A549 (cell line): ENCODE results near the gene TPRN. TPM values are rescaled to one million over a fixed set of nuclear protein-coding genes. Genes with fewer than 3 reads are reported as not detected.

Experiments used
- ATAC-seq, 2 experiments: fragments of 200-7000 bp in 1 of 2; fragments of >200 bp in 1 of 2; cut with Nextera tagmentation in 1 of 2; cut with Tn5 transposase in 1 of 2; 3 replicates each; pipeline versions ENCODE4 v1.8.0 to v1.9.1; 2018 to 2020; ENCODE audit warnings: mild to moderate bottlenecking in 1 of 2, moderate library complexity in 1 of 2
- CTCF ChIA-PET: fragments of 300-600 bp; sonication (Branson Sonifier 250); formaldehyde crosslinking; extraction: SDS; loops from one replicate; lab custom pipeline; 2021; ENCODE audit warnings: antibody characterized with exemption, inconsistent platforms; lab: Yijun Ruan, JAX
- POLR2A ChIA-PET: fragments of 350-600 bp; formaldehyde crosslinking; extraction: SDS; loops from one replicate; lab custom pipeline; 2021; ENCODE audit warnings: antibody characterized with exemption, inconsistent platforms; lab: Yijun Ruan, JAX
- DNase-seq, 2 experiments: peaks; one replicate each; pipeline versions ENCODE4 v3.0.0 to v3.0.0-alpha.2; 2011 to 2016; ENCODE audit warnings: low read depth in 1 of 2, low spot score in 1 of 2
- FAIRE-seq: peaks from 2 replicates; lab custom pipeline; 2011; peaks lifted over from hg19 to GRCh38; lab: Jason Lieb, UNC
- H3K27ac ChIP-seq, 2 experiments: fragments of >200 bp; sonication (Bioruptor Twin); formaldehyde crosslinking; 3 replicates each; pipeline ENCODE4 v1.5.1; 2016 to 2017
- H3K4me1 ChIP-seq: fragments of >200 bp; sonication (Bioruptor Twin); formaldehyde crosslinking; 3 replicates; pipeline ENCODE4 v1.6.1; 2016
- H3K4me2 ChIP-seq: fragments of >200 bp; sonication (Bioruptor Twin); formaldehyde crosslinking; 3 replicates; pipeline ENCODE4 v1.6.1; 2016
- H3K4me3 ChIP-seq: fragments of >200 bp; sonication (Bioruptor Twin); formaldehyde crosslinking; 3 replicates; pipeline ENCODE4 v1.5.1; 2016
- H3K9me3 ChIP-seq: fragments of >200 bp; sonication (Bioruptor Twin); formaldehyde crosslinking; 3 replicates; pipeline ENCODE4 v1.6.1; 2016
- CHD2 ChIP-seq: fragments of 150-350 bp; IDR thresholded peaks from 2 replicates; pipeline ENCODE4 v1.6.1; 2014; ENCODE audit warnings: low read length; ENCODE audit not compliant: partially characterized antibody
- E2F6 ChIP-seq: IDR thresholded peaks from 2 replicates; pipeline ENCODE4 v1.6.1; 2012; ENCODE audit warnings: low read depth, borderline replicate concordance
- EP300 ChIP-seq, 2 experiments: fragments of >200 bp; sonication (Bioruptor Twin); formaldehyde crosslinking; IDR thresholded peaks; 2 replicates in 1 of 2; 3 replicates in 1 of 2; pipeline ENCODE4 v1.6.1; 2016 to 2017
- HMGXB4 ChIP-seq: fragments of 250-450 bp; sonication (Bioruptor Pico); IDR thresholded peaks from 2 replicates; pipeline ENCODE4 v1.5.0; 2021; ENCODE audit warnings: mild to moderate bottlenecking, moderate library complexity, borderline replicate concordance
- JUN ChIP-seq, 2 experiments: fragments of >200 bp; sonication (Bioruptor Twin); formaldehyde crosslinking; IDR thresholded peaks; 2 replicates in 1 of 2; 3 replicates in 1 of 2; pipeline ENCODE4 v1.6.1; 2016 to 2017
- MAX ChIP-seq: IDR thresholded peaks from 2 replicates; pipeline ENCODE4 v1.6.1; 2012
- MYC ChIP-seq: IDR thresholded peaks from 2 replicates; pipeline ENCODE4 v1.6.1; 2012; ENCODE audit warnings: mild to moderate bottlenecking, inconsistent platforms, low read length, improper control_type of control experiment, borderline replicate concordance
- PBX3 ChIP-seq: IDR thresholded peaks from 2 replicates; pipeline ENCODE4 v1.6.1; 2012
- POLR2A ChIP-seq: IDR thresholded peaks from 2 replicates; pipeline ENCODE4 v1.6.1; 2012; ENCODE audit warnings: mild to moderate bottlenecking, low read length
- WGBS: methylation state at CpG from one replicate; pipeline ENCODE4 v1.1.6; 2017; ENCODE audit errors: missing lambda C conversion rate; 5-methylcytosine and 5-hydroxymethylcytosine counted together
- polyA plus RNA-seq, 4 experiments: library from polyadenylated mRNA; depleted of rRNA in 3 of 4; stranded (reverse); fragments of >200 nt; fragmentation: RNase III in 1 of 4; extraction: RNeasy Plus Mini Kit Qiagen cat#74134 plus additional on column Dnase treatment in 1 of 4; gene quantifications; 2 replicates in 3 of 4; 3 replicates in 1 of 4; pipeline ENCODE4 v1.2.3, GENCODE V29; 2011 to 2017

TPRN gene
- polyA plus RNA-seq, 2 of the 4 experiments (the other 2 are of a cell fraction), result 2.1 to 6.5 TPM

- ChIA-PET POLR2A (interaction anchor here (0.6 to 1.8 kb wide), 7 partner anchors 12 to 177 kb away, joined by 3 to 7 read pairs (median 4); partner anchors contain the start of genes PAXX and TUBB4B), CTCF (interaction anchor here (0.5 to 16.5 kb wide), 11 partner anchors 10 to 67 kb away, joined by 3 to 156 read pairs (median 5); partner anchors contain the start of genes ANAPC2, RNF224 and SSNA1)
- Histone ChIP-seq H3K9me3 (no peaks in the 10 kb centered on the region), H3K4me1 (peaks cover 27% of the 10 kb centered on the region), H3K4me2 (peak overlapping the region; percentile 99), H3K4me3 (peak overlapping the region; percentile 47), H3K27ac (peak overlapping the region; percentile 59 to 78)
- WGBS, result 3% methylated on average over 38 of the region's 124 CpGs
- DNase-seq (peak; percentile 74 to 84), FAIRE-seq (no peak), ATAC-seq (peak; percentile 37 to 57)
- TF ChIP-seq JUN (IDR thresholded peaks at IDR 0.05) (peak in 1 of 2 experiments; percentile 26; a peak in 1 of 5 replicates), EP300 (IDR thresholded peaks at IDR 0.05) (no peak), HMGXB4 (CRISPR knock-in tag) (no peak), E2F6 (peak; percentile 61), MAX (peak; percentile 71), POLR2A (peak; percentile 39)
Measured at GRCh38 chr9:137168904-137169856, 31.4 kb downstream of the TPRN start.

GRCh38 chr9:137168573-137168903 is 32.0 kb downstream of the TPRN start:
- H3K4me1 ChIP-seq, result peaks cover 27% of the 10 kb centered on the region
- TF ChIP-seq MYC (no peak), MAX (peak; percentile 74)
- WGBS, result 2% methylated on average over 9 of the region's 36 CpGs
- no peaks in the 10 kb centered on the region for H3K9me3 ChIP-seq
- POLR2A ChIA-PET, result interaction anchor here (1.1 to 2.0 kb wide), 5 partner anchors 18 to 72 kb away, joined by 3 to 10 read pairs (median 6); partner anchors contain the start of gene TUBB4B
- no peak for FAIRE-seq
- peak overlapping the region; percentile 47 for H3K4me3 ChIP-seq
- ATAC-seq, result peak; percentile 22 to 38; a peak in 4 of 6 replicates
- DNase-seq, result peak in 1 of 2 experiments; percentile 53
- H3K4me2 ChIP-seq, result peak overlapping the region; percentile 99
- CTCF ChIA-PET, result interaction anchor here (0.8 to 16.5 kb wide), 8 partner anchors 8 to 68 kb away, joined by 3 to 156 read pairs (median 7); partner anchors contain the start of genes ANAPC2, RNF224 and SSNA1
- H3K27ac ChIP-seq, result peak overlapping the region; percentile 59 to 78

- POLR2A ChIA-PET, result interaction anchor here (0.6 to 2.0 kb wide), 9 partner anchors 9 to 81 kb away, joined by 3 to 10 read pairs (median 4); partner anchors contain the start of genes MAN1B1, SSNA1 and TUBB4B
- Histone ChIP-seq H3K4me2 (peak overlapping the region; percentile 99), H3K4me1 (peaks cover 27% of the 10 kb centered on the region), H3K9me3 (no peaks in the 10 kb centered on the region), H3K27ac (peak overlapping the region; percentile 59 to 78), H3K4me3 (peak overlapping the region; percentile 47)
- FAIRE-seq, result no peak
- peak in 1 of 2 experiments; percentile 77 for DNase-seq
- ATAC-seq, result peak; percentile 17 to 57; a peak in 5 of 6 replicates
- CTCF ChIA-PET, result interaction anchor here (0.8 to 16.5 kb wide), 8 partner anchors 9 to 69 kb away, joined by 3 to 156 read pairs (median 7); partner anchors contain the start of genes ANAPC2, CYSRT1, RNF224 and SSNA1
- TF ChIP-seq CHD2, result no peak
- TF ChIP-seq PBX3, result 0 out of 2 replicates have a peak, but pooled peaks have one; percentile 25
- peak in 1 of 2 experiments; percentile 29; a peak in 1 of 5 replicates for TF ChIP-seq JUN (IDR thresholded peaks at IDR 0.05)
- peak; percentile 12; the same call in 1 of the 2 replicates for TF ChIP-seq POLR2A
- TF ChIP-seq, all 56 proteins: peak for 3
- 1% methylated on average over 13 of the region's 57 CpGs for WGBS
Measured at GRCh38 chr9:137167747-137168572, 32.6 kb downstream of the TPRN start.
